Left kidney (tissue), 2 donors: ENCODE data around the gene TMEM129. TPM values are rescaled to one million over a fixed set of nuclear protein-coding genes. Genes with fewer than 3 reads are reported as not detected.

Source experiments
- DNase-seq: peaks from one replicate; pipeline ENCODE4 v3.0.0-alpha.2; 2013
- polyA plus RNA-seq: library from polyadenylated mRNA; unstranded; fragments of 120-200 nt; gene quantifications from one replicate; pipeline ENCODE4 v1.2.1, GENCODE V29; 2013; ENCODE audit not compliant: insufficient read length

TMEM129 gene
- polyA plus RNA-seq, 1 donor = 34.7 TPM

DNA sequence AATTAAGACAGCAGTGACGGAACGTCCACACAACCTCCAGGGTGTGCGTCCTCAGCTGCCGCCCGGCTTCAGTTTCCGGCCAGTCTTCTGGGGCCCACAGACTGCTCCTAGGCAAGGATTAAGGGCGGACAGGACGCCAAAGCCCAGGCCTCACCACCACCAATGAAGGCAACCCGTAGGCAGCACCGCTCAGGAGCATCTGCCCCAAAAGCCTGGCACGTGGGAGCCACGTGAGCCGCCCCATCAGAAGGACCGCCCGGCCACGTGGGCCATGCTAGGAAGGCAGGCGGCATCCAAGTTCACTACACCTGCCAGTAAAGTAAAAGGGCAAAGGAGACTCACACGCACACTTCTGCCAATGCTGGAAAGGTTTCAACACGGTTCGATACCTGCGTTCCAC, 51.3 kb downstream of the TMEM129 start:
- no peak for DNase-seq

DNA sequence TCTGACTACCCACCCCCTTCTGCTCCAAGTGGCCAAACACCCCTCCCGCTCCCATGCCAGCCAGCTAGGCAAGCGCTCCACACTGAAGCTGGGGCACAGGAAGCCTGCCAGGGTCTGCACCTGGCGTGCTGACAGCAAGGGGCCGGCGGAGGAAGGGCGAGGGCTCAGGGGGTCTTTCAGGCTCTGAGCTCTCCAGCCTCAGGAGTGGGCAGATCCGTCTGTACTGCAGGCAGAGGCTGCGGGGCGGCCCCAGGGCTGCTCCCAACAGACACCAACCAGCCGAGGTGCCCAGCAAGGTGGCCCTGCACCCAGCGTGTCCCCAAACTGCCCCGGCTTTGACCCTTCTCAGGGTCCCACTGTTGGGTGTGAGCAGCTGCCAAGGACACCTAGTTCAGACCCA, 51.9 kb downstream of the TMEM129 start:
- no peak for DNase-seq

DNA sequence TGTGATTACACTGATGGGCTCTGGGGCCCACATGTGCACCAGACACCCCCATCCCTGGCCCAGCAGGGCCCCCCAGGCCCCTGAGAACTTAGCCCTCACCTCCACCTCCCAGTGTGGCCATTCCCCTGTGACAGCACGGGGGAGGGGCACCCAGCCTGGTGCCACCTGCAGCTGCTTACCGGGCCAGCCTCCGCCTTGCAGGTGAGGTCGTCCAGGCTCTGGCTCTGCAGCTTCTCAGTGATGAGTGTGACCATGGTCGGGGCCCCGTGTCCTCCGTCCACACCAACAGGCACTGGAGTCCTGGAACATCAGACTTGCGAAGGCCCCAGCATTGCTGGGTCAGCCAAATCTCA, 52.7 kb downstream of the TMEM129 start:
- DNase-seq = no peak

DNA sequence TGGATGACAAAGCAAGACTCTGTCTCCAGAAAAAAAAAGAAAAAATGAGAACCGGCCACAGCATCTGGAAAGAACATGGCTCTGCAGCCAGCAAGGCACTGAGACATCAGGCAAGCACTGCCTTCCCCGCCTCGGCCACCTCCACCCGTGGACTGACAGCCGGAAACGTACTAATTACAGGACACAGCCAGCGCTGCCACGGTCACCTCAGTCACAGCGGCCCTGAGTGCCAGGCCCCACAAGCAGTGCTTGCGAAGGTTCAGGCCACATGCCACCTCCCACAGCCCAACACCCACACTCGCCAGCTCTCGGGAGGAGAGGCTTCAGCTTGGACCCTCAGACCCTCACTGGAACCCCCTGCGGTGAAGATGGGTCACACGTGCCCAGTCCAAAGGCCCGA, 53.9 kb downstream of the TMEM129 start:
- DNase-seq = no peak

DNA sequence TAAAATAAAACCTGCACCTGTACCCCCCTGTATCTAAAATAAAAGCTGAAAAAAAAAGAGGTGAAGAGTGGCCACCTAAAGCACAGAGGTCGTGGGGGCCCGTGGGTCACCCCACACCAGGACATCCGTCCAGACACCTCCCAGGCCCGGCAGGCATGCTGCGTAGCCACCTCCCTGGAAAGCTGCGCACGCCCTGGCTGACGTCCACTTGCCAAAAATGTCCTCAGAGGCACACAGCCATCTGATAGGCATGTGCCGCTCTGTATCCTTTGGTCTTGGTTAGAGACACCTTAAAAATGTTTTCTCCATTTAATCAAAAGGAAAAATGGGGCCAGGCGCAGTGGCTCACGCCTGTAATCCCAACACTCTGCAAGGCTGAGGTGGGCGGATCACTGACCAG, 54.7 kb downstream of the TMEM129 start:
- no peak for DNase-seq

Other genes starting within 250 kb of the TMEM129 start
- gene FAM53A, start 37.0 kb downstream of the TMEM129 start, polyA plus RNA-seq = 1.4 TPM
- 90.2 TPM for gene SLBP, start 9.0 kb downstream of the TMEM129 start, polyA plus RNA-seq
- 67.3 TPM for gene TACC3, start 198 bp upstream of the TMEM129 start, polyA plus RNA-seq
- 87.6 TPM for gene FGFR3, start 72.0 kb upstream of the TMEM129 start, polyA plus RNA-seq
- 28.8 TPM for gene LETM1, start 134.8 kb upstream of the TMEM129 start, polyA plus RNA-seq
- 103 TPM for gene NSD2, start 150.1 kb upstream of the TMEM129 start, polyA plus RNA-seq